HEK293T (cell line): ENCODE measurements around the gene ECSCR.

Source experiments
- CTCF ChIA-PET: fragments of 350-600 bp; formaldehyde crosslinking; extraction: SDS; loops from one replicate; lab custom pipeline; 2021; ENCODE audit warnings: antibody characterized with exemption, inconsistent platforms; lab: Yijun Ruan, JAX
- POLR2A ChIA-PET: fragments of 350-600 bp; formaldehyde crosslinking; extraction: SDS; loops from one replicate; lab custom pipeline; 2020; ENCODE audit warnings: antibody characterized with exemption, inconsistent platforms; lab: Yijun Ruan, JAX
- DNase-seq: peaks from one replicate; pipeline ENCODE4 v3.0.0; 2012; ENCODE audit warnings: mixed read lengths; ENCODE audit errors: extremely low spot score
- ARNT ChIP-seq: fragments of 450-650 bp; IDR thresholded peaks from 2 replicates; pipeline ENCODE4 v1.6.1; 2017; ENCODE audit warnings: mild to moderate bottlenecking
- BHLHE40 ChIP-seq: fragments of 450-650 bp; IDR thresholded peaks from 2 replicates; pipeline ENCODE4 v1.6.1; 2016; ENCODE audit warnings: mild to moderate bottlenecking, moderate library complexity, borderline replicate concordance
- CTBP1 ChIP-seq: fragments of 450-650 bp; IDR thresholded peaks from 2 replicates; pipeline ENCODE4 v1.6.1; 2016; ENCODE audit warnings: borderline replicate concordance
- ELF4 ChIP-seq: fragments of 450-650 bp; IDR thresholded peaks from 2 replicates; pipeline ENCODE4 v1.6.1; 2017; ENCODE audit warnings: antibody characterized with exemption
- FOXA1 ChIP-seq: fragments of 450-650 bp; IDR thresholded peaks from 2 replicates; pipeline ENCODE4 v1.6.1; 2016; ENCODE audit warnings: mild to moderate bottlenecking
- FOXK2 ChIP-seq: fragments of 450-650 bp; IDR thresholded peaks from 2 replicates; pipeline ENCODE4 v1.6.1; 2016; ENCODE audit warnings: mild to moderate bottlenecking
- FOXM1 ChIP-seq: fragments of 450-650 bp; IDR thresholded peaks from 2 replicates; pipeline ENCODE4 v1.6.1; 2017; ENCODE audit warnings: mild to moderate bottlenecking, borderline replicate concordance
- HDGF ChIP-seq: fragments of 450-650 bp; IDR thresholded peaks from 2 replicates; pipeline ENCODE4 v1.6.1; 2017; ENCODE audit warnings: antibody characterized with exemption, borderline replicate concordance
- L3MBTL2 ChIP-seq: fragments of 450-650 bp; conservative IDR thresholded peaks from 2 replicates; pipeline ENCODE4 v1.6.1; 2016; ENCODE audit warnings: mild to moderate bottlenecking
- LEF1 ChIP-seq: fragments of 450-650 bp; IDR thresholded peaks from 2 replicates; pipeline ENCODE4 v1.6.1; 2017; ENCODE audit warnings: mild to moderate bottlenecking, borderline replicate concordance
- NFRKB ChIP-seq: fragments of 450-650 bp; IDR thresholded peaks from 2 replicates; pipeline ENCODE4 v1.6.1; 2016; ENCODE audit warnings: mild to moderate bottlenecking, moderate library complexity
- SP1 ChIP-seq: fragments of 450-650 bp; IDR thresholded peaks from 2 replicates; pipeline ENCODE4 v1.6.1; 2017
- SUZ12 ChIP-seq: fragments of 450-650 bp; IDR thresholded peaks from 2 replicates; pipeline ENCODE4 v1.6.1; 2016; ENCODE audit warnings: mild to moderate bottlenecking
- TARDBP ChIP-seq: fragments of 450-650 bp; IDR thresholded peaks from 2 replicates; pipeline ENCODE4 v1.6.1; 2016
- ZNF384 ChIP-seq: fragments of 450-650 bp; IDR thresholded peaks from 2 replicates; pipeline ENCODE4 v1.6.1; 2016
- TF ChIP-seq, protein P1 (sequence below): fragments of 450-650 bp; IDR thresholded peaks from 2 replicates; pipeline ENCODE4 v1.6.1; 2016

ECSCR gene

DNA sequence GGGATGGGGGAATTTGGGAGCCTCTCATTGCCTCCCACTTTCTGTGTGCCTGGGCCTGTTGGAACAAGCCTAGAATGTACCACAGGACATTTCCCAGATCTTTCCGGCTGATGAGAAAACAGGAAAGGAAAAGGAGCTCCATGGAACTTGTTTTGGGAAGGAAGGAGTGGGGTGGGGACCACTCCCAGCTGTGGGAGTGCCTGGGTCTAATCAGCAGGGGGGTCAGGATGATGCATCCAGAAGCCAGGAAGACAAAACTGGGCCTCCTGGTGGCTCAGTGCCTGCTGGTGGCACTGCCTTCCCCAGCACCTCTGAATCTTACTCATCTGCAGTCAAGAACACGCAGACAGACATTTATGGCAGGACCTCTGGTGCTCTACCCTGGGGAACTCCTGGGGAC lies 11.0 kb upstream of the ECSCR start:
- ChIA-PET CTCF (interaction anchor here (0.6 kb wide), 1 partner anchor 28 kb away, joined by 6 read pairs; no protein-coding TSS in a partner anchor), POLR2A (interaction anchor here (1.0 kb wide), 1 partner anchor 34 kb away, joined by 4 read pairs; the partner anchor contains the start of gene DNAJC18)
- DNase-seq = no peak
- TF ChIP-seq FOXM1 (no peak), NFRKB (no peak)

DNA sequence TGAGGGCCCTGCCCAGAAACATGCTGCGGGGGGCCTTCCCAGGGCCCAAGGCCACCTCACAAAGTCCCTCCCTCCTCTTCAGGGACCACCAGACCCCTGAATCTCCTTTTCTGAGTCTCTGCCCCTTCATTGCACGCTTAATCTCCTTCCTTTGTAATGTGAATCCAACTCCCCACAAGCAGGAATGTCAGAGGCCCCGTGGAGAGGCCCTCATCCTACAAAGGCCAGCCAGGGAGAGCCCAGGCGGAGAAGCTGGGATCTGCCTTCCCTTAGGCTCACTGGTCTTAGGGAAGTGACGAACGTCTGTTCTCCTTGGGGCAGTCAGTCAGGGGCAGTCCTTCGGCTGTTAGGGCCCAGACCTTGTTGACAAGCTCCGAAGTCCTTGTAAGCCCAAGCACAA lies 10.6 kb upstream of the ECSCR start:
- ChIA-PET POLR2A (no interaction called here), CTCF (no interaction called here)
- DNase-seq = no peak
- TF ChIP-seq, protein P1, sequence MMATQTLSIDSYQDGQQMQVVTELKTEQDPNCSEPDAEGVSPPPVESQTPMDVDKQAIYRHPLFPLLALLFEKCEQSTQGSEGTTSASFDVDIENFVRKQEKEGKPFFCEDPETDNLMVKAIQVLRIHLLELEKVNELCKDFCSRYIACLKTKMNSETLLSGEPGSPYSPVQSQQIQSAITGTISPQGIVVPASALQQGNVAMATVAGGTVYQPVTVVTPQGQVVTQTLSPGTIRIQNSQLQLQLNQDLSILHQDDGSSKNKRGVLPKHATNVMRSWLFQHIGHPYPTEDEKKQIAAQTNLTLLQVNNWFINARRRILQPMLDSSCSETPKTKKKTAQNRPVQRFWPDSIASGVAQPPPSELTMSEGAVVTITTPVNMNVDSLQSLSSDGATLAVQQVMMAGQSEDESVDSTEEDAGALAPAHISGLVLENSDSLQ = no peak
- TF ChIP-seq NFRKB (no peak), CTBP1 (no peak), FOXA1 (no peak), ZNF384 (no peak), LEF1 (no peak)

- ChIA-PET CTCF (no interaction called here), POLR2A (interaction anchor here (0.6 kb wide), 1 partner anchor 50 kb away, joined by 3 read pairs; no protein-coding TSS in a partner anchor)
- no peak for DNase-seq
- TF ChIP-seq ARNT = no peak
- no peak for TF ChIP-seq L3MBTL2
- no peak for TF ChIP-seq BHLHE40
- TF ChIP-seq TARDBP = no peak
- TF ChIP-seq, protein P1 = no peak
- TF ChIP-seq CTBP1 = no peak
- TF ChIP-seq HDGF = no peak
- TF ChIP-seq SP1 = no peak
- TF ChIP-seq LEF1 = no peak
- no peak for TF ChIP-seq FOXK2
- TF ChIP-seq ZNF384 = no peak
- no peak for TF ChIP-seq NFRKB
- no peak for TF ChIP-seq ELF4
- no peak for TF ChIP-seq FOXA1
- TF ChIP-seq SUZ12 = no peak
- TF ChIP-seq FOXM1 = no peak
These were observed 10.0 kb upstream of the ECSCR start for GRCh38 chr5:139472386-139473030.

- ChIA-PET POLR2A (interaction anchor here (1.2 to 1.9 kb wide), 2 partner anchors 31 to 47 kb away, joined by 3 to 4 read pairs; partner anchors contain the start of gene DNAJC18), CTCF (no interaction called here)
- TF ChIP-seq FOXA1 = no peak
- no peak for TF ChIP-seq ZNF384
- no peak for TF ChIP-seq L3MBTL2
- no peak for DNase-seq
These were observed 8.3 kb upstream of the ECSCR start, which contains the start of gene SMIM33 for GRCh38 chr5:139470821-139471300. Gene SMIM33, plus strand, starts transcription at chr5:139471004. Its CDS starts 118 bp downstream, at chr5:139471122.

GRCh38 chr5:139468421-139468931 lies 5.9 kb upstream of the ECSCR start:
- no peak for DNase-seq
- POLR2A ChIA-PET = interaction anchor here (1.0 kb wide), 1 partner anchor 29 kb away, joined by 4 read pairs; the partner anchor contains the start of gene DNAJC18
- TF ChIP-seq LEF1 = no peak
- TF ChIP-seq BHLHE40 = no peak
- no peak for TF ChIP-seq SUZ12
- no peak for TF ChIP-seq FOXM1
- no peak for TF ChIP-seq FOXA1
- no peak for TF ChIP-seq NFRKB
- TF ChIP-seq TARDBP = no peak
- TF ChIP-seq SP1 = no peak
- TF ChIP-seq L3MBTL2 = no peak
- TF ChIP-seq CTBP1 = no peak
- no peak for TF ChIP-seq ELF4
- no peak for TF ChIP-seq FOXK2
- TF ChIP-seq, protein P1 = no peak
- no peak for TF ChIP-seq ZNF384
- no peak for TF ChIP-seq ARNT
- no peak for TF ChIP-seq HDGF
- CTCF ChIA-PET = no interaction called here

DNA sequence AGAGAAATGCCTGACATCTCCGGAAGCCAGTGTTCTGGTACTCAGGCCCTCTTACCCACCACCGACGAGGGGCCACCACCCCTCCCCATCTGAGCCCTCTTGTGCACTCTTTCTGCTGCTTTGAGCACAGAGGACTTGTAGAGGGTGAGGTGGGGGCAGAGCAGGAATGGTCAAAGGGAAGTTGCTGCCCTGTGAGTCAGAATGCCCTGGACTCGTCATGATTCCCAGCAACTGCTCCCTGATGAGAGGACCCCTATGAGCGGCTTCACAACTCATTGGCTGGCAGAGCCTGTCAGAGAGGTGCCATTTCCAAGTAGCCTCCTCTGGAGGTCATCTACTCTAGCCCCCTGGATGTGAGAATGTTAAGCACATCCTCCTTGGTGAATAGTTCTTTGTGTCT lies 845 bp downstream of the ECSCR start:
- DNase-seq = no peak
- POLR2A ChIA-PET = interaction anchor here (1.3 kb wide), 1 partner anchor 22 kb away, joined by 4 read pairs; the partner anchor contains the start of gene DNAJC18
- TF ChIP-seq FOXA1 (no peak), SUZ12 (no peak)
- TF ChIP-seq, protein P1 = no peak
- CTCF ChIA-PET = no interaction called here
